GM12801 (cell line): ENCODE measurements around the gene KMT5B.

ENCODE experiments used
- TF ChIP-seq, protein P1 (sequence below): IDR thresholded peaks from one replicate; pipeline ENCODE4 v1.5.1; 2011; ENCODE audit warnings: control low read depth; ENCODE audit not compliant: insufficient read length; ENCODE audit errors: extremely low read depth

KMT5B gene

DNA sequence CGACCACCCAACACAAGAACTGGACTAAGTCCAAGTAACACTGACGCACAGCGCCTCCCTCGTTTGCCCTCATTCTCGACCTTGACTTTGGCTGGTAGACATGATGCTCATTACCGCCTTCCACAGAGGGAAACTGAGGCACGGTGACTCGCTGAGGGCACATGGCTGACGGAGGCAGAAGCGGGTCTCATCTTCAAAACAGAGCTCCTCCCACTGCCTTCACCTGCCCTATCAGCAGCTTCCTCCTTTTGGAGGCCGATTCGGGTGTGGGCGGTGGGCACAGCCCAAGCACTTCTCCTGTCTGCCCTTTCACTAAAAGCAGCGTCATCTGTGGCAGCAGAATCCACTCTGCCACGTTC, 2.0 kb upstream of the KMT5B start:
- TF ChIP-seq, protein P1, sequence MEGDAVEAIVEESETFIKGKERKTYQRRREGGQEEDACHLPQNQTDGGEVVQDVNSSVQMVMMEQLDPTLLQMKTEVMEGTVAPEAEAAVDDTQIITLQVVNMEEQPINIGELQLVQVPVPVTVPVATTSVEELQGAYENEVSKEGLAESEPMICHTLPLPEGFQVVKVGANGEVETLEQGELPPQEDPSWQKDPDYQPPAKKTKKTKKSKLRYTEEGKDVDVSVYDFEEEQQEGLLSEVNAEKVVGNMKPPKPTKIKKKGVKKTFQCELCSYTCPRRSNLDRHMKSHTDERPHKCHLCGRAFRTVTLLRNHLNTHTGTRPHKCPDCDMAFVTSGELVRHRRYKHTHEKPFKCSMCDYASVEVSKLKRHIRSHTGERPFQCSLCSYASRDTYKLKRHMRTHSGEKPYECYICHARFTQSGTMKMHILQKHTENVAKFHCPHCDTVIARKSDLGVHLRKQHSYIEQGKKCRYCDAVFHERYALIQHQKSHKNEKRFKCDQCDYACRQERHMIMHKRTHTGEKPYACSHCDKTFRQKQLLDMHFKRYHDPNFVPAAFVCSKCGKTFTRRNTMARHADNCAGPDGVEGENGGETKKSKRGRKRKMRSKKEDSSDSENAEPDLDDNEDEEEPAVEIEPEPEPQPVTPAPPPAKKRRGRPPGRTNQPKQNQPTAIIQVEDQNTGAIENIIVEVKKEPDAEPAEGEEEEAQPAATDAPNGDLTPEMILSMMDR = no peak

DNA sequence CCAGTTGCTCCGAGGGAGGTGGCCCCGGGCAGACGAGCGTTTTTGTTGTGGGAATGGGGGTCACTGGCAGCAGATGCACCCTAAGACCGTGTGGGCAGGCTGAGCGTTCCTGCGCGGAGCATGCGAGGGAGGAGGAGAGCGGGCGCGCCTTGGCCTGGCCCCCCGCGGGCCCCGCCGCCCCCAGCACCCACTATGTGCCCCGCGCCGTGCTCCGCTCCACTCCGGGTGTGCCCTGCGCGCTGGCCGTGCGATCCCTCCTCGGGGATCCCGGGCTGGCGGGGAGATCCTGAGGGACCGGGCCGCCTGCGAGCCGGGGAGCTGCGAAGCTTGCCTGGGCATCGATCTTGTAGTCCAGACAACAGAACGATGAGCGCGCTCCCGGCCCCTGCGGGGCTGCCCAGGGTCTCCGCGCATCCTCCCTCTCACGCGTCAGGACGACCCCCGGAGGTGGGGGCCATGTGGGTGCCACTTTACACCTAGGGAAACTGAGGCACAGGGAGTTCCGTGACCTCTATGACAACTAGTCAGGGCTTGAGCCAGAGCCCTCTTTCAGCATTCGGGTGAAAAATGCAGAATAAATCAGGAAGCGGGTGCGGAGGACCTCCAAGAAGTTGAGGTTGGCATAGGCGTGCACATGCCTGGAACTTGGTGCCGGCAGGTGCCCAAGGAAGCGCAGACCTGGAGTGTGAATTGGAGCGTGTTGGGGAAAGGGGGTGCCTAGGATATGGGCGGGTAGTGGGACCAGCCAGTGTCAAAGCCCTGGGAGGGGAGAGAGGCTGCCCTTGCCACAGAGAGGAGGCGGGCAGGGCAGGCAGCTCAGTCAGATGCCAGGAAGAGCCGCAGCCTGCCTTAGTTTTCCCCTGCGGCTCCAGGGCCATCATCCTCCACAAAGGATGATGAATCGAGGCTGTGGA, 1.3 kb upstream of the KMT5B start:
- TF ChIP-seq, protein P1 = no peak

DNA sequence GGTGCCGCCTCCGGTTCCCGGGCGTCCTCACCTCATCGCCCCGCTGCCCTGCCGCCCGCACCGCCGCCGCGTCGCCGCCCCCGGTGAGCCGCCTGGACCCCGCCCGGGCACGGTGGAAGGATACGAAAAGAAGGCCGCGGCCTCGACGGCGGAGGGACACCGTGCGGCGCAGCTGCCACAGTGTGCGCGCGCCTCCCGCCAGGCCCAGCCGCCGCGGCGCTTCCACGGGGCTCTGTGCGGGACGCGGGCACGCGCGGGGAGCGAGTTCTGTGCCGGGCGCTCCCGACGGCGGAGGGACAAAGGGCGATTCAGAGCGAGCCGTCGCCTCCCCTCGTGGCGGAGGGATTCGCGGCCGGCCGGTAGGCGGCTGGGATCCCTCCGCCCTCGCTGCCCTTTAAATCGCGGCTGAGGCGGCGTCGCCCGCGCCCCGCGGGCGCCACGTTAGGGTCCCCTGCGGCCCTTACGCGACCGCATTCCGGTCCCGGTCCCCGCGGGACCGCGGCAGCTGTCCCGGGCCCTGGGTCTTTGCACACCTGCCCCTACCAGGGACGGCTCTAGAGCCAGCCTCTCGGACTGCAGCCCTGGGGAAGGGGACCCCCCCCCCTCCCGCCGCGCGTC, 568 bp upstream of the KMT5B start:
- TF ChIP-seq, protein P1 = no peak

DNA sequence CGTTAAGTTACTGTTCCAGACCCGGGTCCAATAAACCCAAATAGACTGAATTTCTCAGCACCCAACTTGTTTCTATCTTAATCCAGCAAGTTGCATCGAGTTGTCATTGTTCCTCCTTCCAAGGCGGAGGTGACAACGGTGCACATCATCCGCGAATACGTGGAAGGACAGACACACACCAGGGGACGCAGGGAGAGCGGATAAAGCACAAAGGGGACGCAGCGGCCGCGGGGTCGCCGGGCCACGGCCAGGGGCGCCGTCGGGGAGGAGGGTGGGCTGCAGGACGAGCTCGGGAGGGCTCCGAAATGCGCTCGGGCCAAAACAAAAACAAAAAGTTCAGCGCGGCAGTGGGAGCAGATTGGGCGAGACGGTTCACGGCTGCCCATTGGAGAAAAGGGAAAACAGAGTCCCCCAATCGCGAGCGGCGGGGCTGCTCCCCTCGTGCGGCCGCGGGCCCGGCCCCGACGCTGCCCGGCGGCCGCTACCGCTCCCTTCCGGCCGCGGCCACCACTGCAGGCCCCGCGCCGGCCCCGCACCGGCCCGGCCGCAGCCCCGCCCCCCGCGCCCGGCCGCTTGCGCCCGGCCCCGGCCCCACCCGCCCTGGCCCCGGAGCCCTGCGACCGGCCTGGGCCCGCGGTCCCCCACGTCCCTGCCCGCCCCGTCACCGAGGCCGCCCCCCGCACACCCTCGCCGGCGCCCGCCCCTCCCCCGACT, 518 bp downstream of the KMT5B start:
- TF ChIP-seq, protein P1 = no peak

DNA sequence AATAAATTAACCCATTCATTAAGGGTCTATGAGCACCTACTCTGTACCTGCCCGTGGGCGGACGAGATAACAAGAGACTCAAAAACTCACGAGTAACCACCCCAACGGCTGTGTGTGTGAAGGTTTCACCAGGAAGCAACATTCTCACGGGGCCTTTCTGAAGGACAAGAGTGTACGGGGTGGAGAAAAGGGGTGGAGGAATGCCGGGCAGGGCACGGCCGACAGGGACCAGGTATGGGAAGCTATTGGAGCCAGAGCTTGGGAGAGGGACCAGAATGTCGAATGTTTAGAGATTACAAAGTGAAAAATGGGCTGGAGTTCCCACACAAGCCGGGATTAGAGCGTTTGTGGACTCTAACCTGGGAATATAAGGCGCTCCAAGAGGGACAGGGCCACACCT, 1.6 kb downstream of the KMT5B start:
- TF ChIP-seq, protein P1 = no peak

DNA sequence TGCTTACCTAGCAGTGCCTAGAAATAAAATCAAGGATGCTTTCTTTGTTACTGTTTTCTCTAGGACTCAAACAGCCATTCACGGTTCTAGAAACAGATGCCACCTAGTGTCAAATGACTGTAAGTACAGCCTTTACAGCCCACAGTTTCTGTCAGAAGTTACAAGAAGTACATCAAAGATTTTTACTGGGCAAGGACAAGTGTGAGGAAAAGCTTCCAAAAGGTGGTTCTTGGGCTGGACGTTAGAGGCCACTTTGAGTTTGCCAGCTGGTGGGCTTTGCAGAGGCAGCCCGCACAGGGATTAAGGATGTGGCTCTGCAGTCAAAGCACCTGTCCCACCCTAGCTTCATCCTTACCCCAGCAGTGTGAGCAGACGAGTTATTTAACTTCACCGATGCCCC, 6.9 kb downstream of the KMT5B start:
- TF ChIP-seq, protein P1 = peak; percentile 8

DNA sequence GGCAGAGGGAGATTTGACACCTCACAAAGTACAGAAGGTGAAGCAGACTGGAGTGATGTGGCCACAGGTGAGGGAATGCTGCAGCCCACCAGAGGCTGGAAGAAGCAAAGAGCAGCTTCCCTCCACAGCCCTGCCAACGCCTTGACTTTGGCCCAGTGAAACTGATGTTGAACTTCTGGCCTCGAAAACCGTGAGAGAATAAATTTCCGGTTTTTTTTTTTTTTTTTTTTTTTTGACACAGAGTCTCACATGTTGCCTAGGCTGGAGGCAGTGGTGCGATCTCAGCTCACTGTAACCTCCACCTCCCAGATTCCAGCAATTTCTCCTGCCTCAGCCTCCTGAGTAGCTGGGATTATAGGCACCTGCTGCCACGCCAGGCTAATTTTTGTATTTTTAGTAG, 8.7 kb downstream of the KMT5B start:
- TF ChIP-seq, protein P1 = no peak
